ENCODE results near the gene ITGA5. TPM values are rescaled to one million over a fixed set of nuclear protein-coding genes. Genes with fewer than 3 reads are reported as not detected.

The ITGA5 gene
- total RNA-seq, 1 donor from 2014 or later = 32.2 TPM

- TF ChIP-seq CTCF (IDR thresholded peaks at IDR 0.05; ENCODE audit: unreplicated experiment) = no peak
- Mint-ChIP-seq H3K36me3 (ENCODE audit: insufficient read depth) (peaks cover 10% of the 10 kb centered on the region), H3K4me1 (ENCODE audit: low read depth) (peaks cover 17% of the 10 kb centered on the region), H3K27me3 (no peaks in the 10 kb centered on the region), H3K27ac (no peak overlapping the region), H3K4me3 (ENCODE audit: low read depth) (no peak overlapping the region), H3K9me3 (ENCODE audit: low read depth) (no peaks in the 10 kb centered on the region)
- DNase-seq (ENCODE audit: low spot score, unreplicated experiment) = no peak
These were observed 7.5 kb downstream of the ITGA5 start for GRCh38 chr12:54411391-54412241.

GRCh38 chr12:54409267-54409666 lies 9.8 kb downstream of the ITGA5 start:
- Mint-ChIP-seq H3K27ac (no peak overlapping the region), H3K4me1 (ENCODE audit: low read depth) (no peaks in the 10 kb centered on the region), H3K27me3 (no peaks in the 10 kb centered on the region), H3K4me3 (ENCODE audit: low read depth) (no peak overlapping the region), H3K36me3 (ENCODE audit: insufficient read depth) (peaks cover 17% of the 10 kb centered on the region), H3K9me3 (ENCODE audit: low read depth) (no peaks in the 10 kb centered on the region)
- no peak for DNase-seq (ENCODE audit: low spot score, unreplicated experiment)
- no peak for TF ChIP-seq CTCF (IDR thresholded peaks at IDR 0.05; ENCODE audit: unreplicated experiment)

GRCh38 chr12:54407183-54407905 lies 11.7 kb downstream of the ITGA5 start:
- no peak overlapping the region for H3K4me3 Mint-ChIP-seq (ENCODE audit: low read depth)
- H3K27ac Mint-ChIP-seq = no peak overlapping the region
- H3K9me3 Mint-ChIP-seq (ENCODE audit: low read depth) = no peaks in the 10 kb centered on the region
- H3K27me3 Mint-ChIP-seq = no peaks in the 10 kb centered on the region
- TF ChIP-seq CTCF (IDR thresholded peaks at IDR 0.05; ENCODE audit: unreplicated experiment) = no peak
- H3K4me1 Mint-ChIP-seq (ENCODE audit: low read depth) = no peaks in the 10 kb centered on the region
- peaks cover 19% of the 10 kb centered on the region for H3K36me3 Mint-ChIP-seq (ENCODE audit: insufficient read depth)
- DNase-seq (ENCODE audit: low spot score, unreplicated experiment) = no peak

- H3K36me3 Mint-ChIP-seq (ENCODE audit: insufficient read depth) = peaks cover 21% of the 10 kb centered on the region
- H3K4me1 Mint-ChIP-seq (ENCODE audit: low read depth) = no peaks in the 10 kb centered on the region
- H3K9me3 Mint-ChIP-seq (ENCODE audit: low read depth) = no peaks in the 10 kb centered on the region
These were observed 13.5 kb downstream of the ITGA5 start for GRCh38 chr12:54405573-54405972.

More at GRCh38 chr12:54405573-54405972, 13.5 kb downstream of the ITGA5 start:
- H3K4me3 Mint-ChIP-seq (ENCODE audit: low read depth) = no peak overlapping the region
- no peak overlapping the region for H3K27ac Mint-ChIP-seq
- H3K27me3 Mint-ChIP-seq = no peaks in the 10 kb centered on the region
- no peak for DNase-seq (ENCODE audit: low spot score, unreplicated experiment)
- no peak for TF ChIP-seq CTCF (IDR thresholded peaks at IDR 0.05; ENCODE audit: unreplicated experiment)

Measured in progenitor cell of endocrine pancreas (in vitro differentiated cells).